Lower leg skin (tissue), 3 donors: Measurements from ENCODE around the gene CWH43.

Experiments used
- POLR2A ChIP-seq, 2 donors: fragments of 450-650 bp; IDR thresholded peaks; one replicate each; pipeline ENCODE4 v1.6.1; 2016 to 2017; ENCODE audit warnings: antibody characterized with exemption in 2 of 2, mild to moderate bottlenecking in 1 of 2, moderate library complexity in 1 of 2
- TF ChIP-seq, protein P1 (sequence below), 3 donors: fragments of 450-650 bp; IDR thresholded peaks; one replicate each; pipeline ENCODE4 v1.5.1; 2016; ENCODE audit warnings: antibody characterized with exemption in 3 of 3, mild to moderate bottlenecking in 3 of 3, moderate library complexity in 2 of 3

DNA sequence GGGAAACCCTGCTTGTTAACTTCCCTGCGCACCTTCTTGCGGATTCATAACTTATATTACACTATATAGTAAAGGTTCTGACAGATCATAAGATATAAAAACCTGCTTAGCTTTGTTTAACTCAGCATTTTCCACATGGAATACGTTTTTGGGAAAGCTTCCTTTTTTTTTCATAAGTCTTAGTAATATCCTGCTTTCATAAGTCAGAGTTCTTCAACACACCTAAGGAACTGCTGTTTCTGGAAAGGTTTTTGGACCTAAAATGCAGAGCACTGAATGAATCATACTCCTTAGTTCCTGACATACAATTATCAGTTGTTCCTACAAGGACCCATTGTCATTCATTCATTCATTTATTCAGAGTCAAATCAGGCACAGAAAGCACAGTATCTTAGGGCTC is 47.2 kb upstream of the CWH43 start:
- TF ChIP-seq POLR2A (IDR thresholded peaks at IDR 0.05): no peak
- TF ChIP-seq, protein P1, sequence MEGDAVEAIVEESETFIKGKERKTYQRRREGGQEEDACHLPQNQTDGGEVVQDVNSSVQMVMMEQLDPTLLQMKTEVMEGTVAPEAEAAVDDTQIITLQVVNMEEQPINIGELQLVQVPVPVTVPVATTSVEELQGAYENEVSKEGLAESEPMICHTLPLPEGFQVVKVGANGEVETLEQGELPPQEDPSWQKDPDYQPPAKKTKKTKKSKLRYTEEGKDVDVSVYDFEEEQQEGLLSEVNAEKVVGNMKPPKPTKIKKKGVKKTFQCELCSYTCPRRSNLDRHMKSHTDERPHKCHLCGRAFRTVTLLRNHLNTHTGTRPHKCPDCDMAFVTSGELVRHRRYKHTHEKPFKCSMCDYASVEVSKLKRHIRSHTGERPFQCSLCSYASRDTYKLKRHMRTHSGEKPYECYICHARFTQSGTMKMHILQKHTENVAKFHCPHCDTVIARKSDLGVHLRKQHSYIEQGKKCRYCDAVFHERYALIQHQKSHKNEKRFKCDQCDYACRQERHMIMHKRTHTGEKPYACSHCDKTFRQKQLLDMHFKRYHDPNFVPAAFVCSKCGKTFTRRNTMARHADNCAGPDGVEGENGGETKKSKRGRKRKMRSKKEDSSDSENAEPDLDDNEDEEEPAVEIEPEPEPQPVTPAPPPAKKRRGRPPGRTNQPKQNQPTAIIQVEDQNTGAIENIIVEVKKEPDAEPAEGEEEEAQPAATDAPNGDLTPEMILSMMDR (IDR thresholded peaks at IDR 0.05): no peak
